H1 (cell line): ENCODE results near the gene SLC20A1. TPM values are rescaled to one million over a fixed set of nuclear protein-coding genes. Genes with fewer than 3 reads are reported as not detected.

Experiments used
- CTCF ChIA-PET: fragments of 300-600 bp; sonication (Branson Sonifier 250); formaldehyde crosslinking; loops from one replicate; lab custom pipeline; 2021; ENCODE audit not compliant: partially characterized antibody; lab: Charles Lee
- POLR2A ChIA-PET: fragments of 300-600 bp; sonication (Branson Sonifier 250); formaldehyde crosslinking; loops from one replicate; lab custom pipeline; 2021; ENCODE audit warnings: inconsistent platforms; ENCODE audit not compliant: partially characterized antibody; lab: Charles Lee
- DNase-seq, 2 experiments: peaks; one replicate each; pipeline versions ENCODE4 v3.0.0 to v3.0.0-alpha.2; 2010 to 2022; ENCODE audit warnings: low spot score in 2 of 2, low read depth in 1 of 2, mixed read lengths in 1 of 2
- FAIRE-seq: peaks from 2 replicates; lab custom pipeline; 2011; peaks lifted over from hg19 to GRCh38; lab: Jason Lieb, UNC
- H2AFZ ChIP-seq: 2 replicates; pipeline ENCODE4 v1.8.1; 2012; ENCODE audit warnings: low read length, inconsistent platforms
- H2AK5ac ChIP-seq: 2 replicates; pipeline ENCODE4 v1.6.1; 2013; ENCODE audit warnings: low read depth, low read length
- H2BK120ac ChIP-seq: replicated peaks from 2 replicates; pipeline ENCODE3; 2013; ENCODE audit warnings: low read depth, low read length, inconsistent platforms
- H2BK12ac ChIP-seq: 2 replicates; pipeline ENCODE4 v1.6.1; 2013; ENCODE audit warnings: low read depth, low read length
- H2BK15ac ChIP-seq: 2 replicates; pipeline ENCODE4 v1.6.1; 2013; ENCODE audit warnings: low read length
- H2BK20ac ChIP-seq: 2 replicates; pipeline ENCODE4 v1.6.1; 2013; ENCODE audit warnings: low read length
- H2BK5ac ChIP-seq: 2 replicates; pipeline ENCODE4 v1.6.1; 2013; ENCODE audit warnings: low read depth, low read length
- H3K14ac ChIP-seq: 2 replicates; pipeline ENCODE4 v1.6.1; 2013; ENCODE audit warnings: inconsistent platforms; ENCODE audit not compliant: insufficient read length
- H3K18ac ChIP-seq: 2 replicates; pipeline ENCODE4 v1.6.1; 2013; ENCODE audit warnings: low read length; ENCODE audit errors: extremely low read depth
- H3K23ac ChIP-seq: 2 replicates; pipeline ENCODE4 v1.6.1; 2013; ENCODE audit warnings: inconsistent platforms; ENCODE audit not compliant: insufficient read length
- H3K23me2 ChIP-seq: 2 replicates; pipeline ENCODE4 v1.6.1; 2013; ENCODE audit warnings: low read depth, low read length
- H3K27ac ChIP-seq: 2 replicates; pipeline ENCODE4 v1.6.1; 2011; ENCODE audit warnings: low read depth, low read length, inconsistent platforms
- H3K27me3 ChIP-seq, 4 experiments: replicated peaks in 1 of 4; 1 replicate in 1 of 4; 2 replicates in 3 of 4; pipeline versions ENCODE4 v1.6.1 to v1.8.1; 2011 to 2013; ENCODE audit warnings: low read length in 3 of 4, mild to moderate bottlenecking in 3 of 4, inconsistent platforms in 2 of 4, mixed read lengths in 2 of 4, moderate library complexity in 1 of 4; ENCODE audit not compliant: control insufficient read depth in 3 of 4, insufficient read depth in 3 of 4; ENCODE audit errors: extremely low read depth in 1 of 4
- H3K36me3 ChIP-seq, 4 experiments: 2 replicates each; pipeline versions ENCODE4 v1.6.1 to v1.8.1; 2011 to 2013; ENCODE audit warnings: mild to moderate bottlenecking in 4 of 4, low read length in 3 of 4, moderate library complexity in 2 of 4, control low read depth in 1 of 4, inconsistent platforms in 1 of 4; ENCODE audit not compliant: insufficient read depth in 4 of 4, control insufficient read depth in 2 of 4
- H3K4ac ChIP-seq: replicated peaks from 2 replicates; pipeline ENCODE3; 2013; ENCODE audit warnings: low read length, low read depth, mixed read lengths, inconsistent platforms; ENCODE audit not compliant: insufficient read length
- H3K4me1 ChIP-seq, 4 experiments: replicated peaks in 1 of 4; 1 replicate in 1 of 4; 2 replicates in 3 of 4; pipeline versions ENCODE4 v1.6.1 to v1.8.1; 2011 to 2013; ENCODE audit warnings: low read length in 3 of 4, inconsistent platforms in 2 of 4, mixed read lengths in 1 of 4; ENCODE audit not compliant: insufficient read depth in 4 of 4, control insufficient read depth in 3 of 4
- H3K4me2 ChIP-seq, 2 experiments: 2 replicates each; pipeline versions ENCODE4 v1.6.1 to v1.8.1; 2011 to 2013; ENCODE audit warnings: low read depth in 2 of 2, low read length in 2 of 2, control low read depth in 1 of 2, inconsistent platforms in 1 of 2, mild to moderate bottlenecking in 1 of 2; ENCODE audit not compliant: insufficient read depth in 1 of 2
- H3K4me3 ChIP-seq, 4 experiments: fragments of 200-600, 300-600 bp in 1 of 4; sonication (generic), shearing (Covaris generic), sonication (Bioruptor Twin) in 1 of 4; 2 replicates each; pipeline versions ENCODE4 v1.5.1 to v1.8.1; 2011 to 2016; ENCODE audit warnings: low read length in 4 of 4, low read depth in 3 of 4, control low read depth in 2 of 4, inconsistent platforms in 2 of 4, mild to moderate bottlenecking in 2 of 4, mixed read lengths in 1 of 4, moderate library complexity in 1 of 4; ENCODE audit not compliant: insufficient read depth in 2 of 4; ENCODE audit errors: extremely low read depth in 1 of 4
- H3K56ac ChIP-seq: replicated peaks from 2 replicates; pipeline ENCODE3; 2013; ENCODE audit warnings: low read depth, mild to moderate bottlenecking, mixed read lengths, low read length, inconsistent platforms; ENCODE audit not compliant: insufficient read length
- H3K79me1 ChIP-seq: 2 replicates; pipeline ENCODE4 v1.6.1; 2013; ENCODE audit warnings: low read depth, low read length, control low read depth
- H3K79me2 ChIP-seq, 2 experiments: 2 replicates each; pipeline versions ENCODE4 v1.6.1 to v1.8.1; 2012 to 2013; ENCODE audit warnings: low read length in 2 of 2, mild to moderate bottlenecking in 2 of 2, inconsistent platforms in 1 of 2; ENCODE audit not compliant: insufficient read depth in 2 of 2, control insufficient read depth in 1 of 2
- H3K9ac ChIP-seq, 4 experiments: replicated peaks in 1 of 4; 1 replicate in 1 of 4; 2 replicates in 3 of 4; pipeline versions ENCODE4 v1.6.1 to v1.8.1; 2011 to 2013; ENCODE audit warnings: low read depth in 3 of 4, low read length in 3 of 4, control low read depth in 2 of 4, mild to moderate bottlenecking in 2 of 4, moderate library complexity in 2 of 4, inconsistent platforms in 1 of 4; ENCODE audit errors: extremely low read depth in 1 of 4
- H3K9me3 ChIP-seq, 2 experiments: 2 replicates each; pipeline versions ENCODE4 v1.6.1 to v1.8.1; 2012 to 2013; ENCODE audit warnings: mild to moderate bottlenecking in 2 of 2, moderate library complexity in 2 of 2, control low read depth in 1 of 2, inconsistent platforms in 1 of 2, low read depth in 1 of 2, low read length in 1 of 2, mixed read lengths in 1 of 2; ENCODE audit not compliant: insufficient read depth in 2 of 2
- H4K20me1 ChIP-seq, 2 experiments: replicated peaks in 1 of 2; 2 replicates each; pipeline versions ENCODE3 to v1.8.1; 2011 to 2013; ENCODE audit warnings: inconsistent platforms in 2 of 2, low read length in 2 of 2, mild to moderate bottlenecking in 1 of 2; ENCODE audit not compliant: insufficient read depth in 2 of 2, control insufficient read depth in 1 of 2
- H4K5ac ChIP-seq: 2 replicates; pipeline ENCODE4 v1.6.1; 2013; ENCODE audit warnings: low read length, low read depth, mixed read lengths, inconsistent platforms; ENCODE audit not compliant: insufficient read length
- H4K8ac ChIP-seq: 2 replicates; pipeline ENCODE4 v1.8.0; 2013; ENCODE audit warnings: mild to moderate bottlenecking, moderate library complexity, low read length, inconsistent platforms; ENCODE audit not compliant: insufficient read depth; ENCODE audit errors: extremely low read depth
- H4K91ac ChIP-seq: replicated peaks from 2 replicates; pipeline ENCODE3; 2013; ENCODE audit warnings: low read length, mixed read lengths, inconsistent platforms; ENCODE audit not compliant: insufficient read length
- BACH1 ChIP-seq: IDR thresholded peaks from 2 replicates; pipeline ENCODE4 v1.6.1; 2012; ENCODE audit warnings: low read length, improper control_type of control experiment
- CEBPB ChIP-seq: IDR thresholded peaks from 2 replicates; pipeline ENCODE4 v1.6.1; 2012; ENCODE audit warnings: low read depth, low read length
- CREB1 ChIP-seq: IDR thresholded peaks from 2 replicates; pipeline ENCODE4 v1.6.1; 2012; ENCODE audit warnings: inconsistent platforms
- GABPA ChIP-seq: IDR thresholded peaks from 2 replicates; pipeline ENCODE4 v1.6.1; 2011; ENCODE audit warnings: mild to moderate bottlenecking, low read length, moderate library complexity, borderline replicate concordance; ENCODE audit not compliant: insufficient read depth
- JUND ChIP-seq: IDR thresholded peaks from 2 replicates; pipeline ENCODE4 v1.6.1; 2011; ENCODE audit warnings: mild to moderate bottlenecking, improper control_type of control experiment, low read length
- KDM1A ChIP-seq: fragments of 200-600, 300-600 bp; sonication (generic); IDR thresholded peaks from 2 replicates; pipeline ENCODE4 v1.7.1; 2016; ENCODE audit warnings: mild to moderate bottlenecking, low read length, borderline replicate concordance
- MAFK ChIP-seq: IDR thresholded peaks from 2 replicates; pipeline ENCODE4 v1.6.1; 2012; ENCODE audit warnings: low read depth, mild to moderate bottlenecking, improper control_type of control experiment, low read length
- POLR2AphosphoS5 ChIP-seq: IDR thresholded peaks from 2 replicates; pipeline ENCODE4 v1.6.1; 2011; ENCODE audit warnings: low read depth, low read length
- RXRA ChIP-seq: IDR thresholded peaks from 2 replicates; pipeline ENCODE4 v1.6.1; 2011; ENCODE audit warnings: low read depth, mild to moderate bottlenecking, low read length, moderate library complexity; ENCODE audit not compliant: insufficient read depth
- SRF ChIP-seq: IDR thresholded peaks from 2 replicates; pipeline ENCODE4 v1.6.1; 2011; ENCODE audit warnings: mild to moderate bottlenecking, low read depth, low read length, moderate library complexity
- TAF1 ChIP-seq: IDR thresholded peaks from 2 replicates; pipeline ENCODE4 v1.6.1; 2011; ENCODE audit warnings: mild to moderate bottlenecking, low read depth, low read length
- TEAD4 ChIP-seq: IDR thresholded peaks from 2 replicates; pipeline ENCODE4 v1.6.1; 2012; ENCODE audit warnings: low read depth, low read length, inconsistent platforms, mixed read lengths
- WGBS, 2 experiments: shearing (Covaris generic) in 1 of 2; methylation state at CpG; one replicate each; pipeline versions ENCODE4 v1.1.6 to v1.1.7; 2013 to 2015; ENCODE audit warnings: low lambda C conversion rate in 2 of 2, mixed read lengths in 2 of 2, inconsistent platforms in 1 of 2, low coverage in 1 of 2, missing lambda C conversion rate in 1 of 2; ENCODE audit not compliant: insufficient replicate concordance in 2 of 2, insufficient coverage in 1 of 2, insufficient read length in 1 of 2; ENCODE audit errors: extremely low coverage in 1 of 2, missing lambda C conversion rate in 1 of 2; 5-methylcytosine and 5-hydroxymethylcytosine counted together
- polyA plus RNA-seq, 7 experiments: library from polyadenylated mRNA; depleted of rRNA in 3 of 7; stranded (reverse) in 5 of 7; unstranded in 2 of 7; fragments of >200 nt in 5 of 7; fragments of 200-250 nt in 2 of 7; gene quantifications; 1 replicate in 5 of 7; 2 replicates in 1 of 7; 4 replicates in 1 of 7; pipeline versions ENCODE4 v1.2.1 to v1.2.3, GENCODE V29; 2011 to 2013; ENCODE audit warnings: missing spikeins in 2 of 7, mixed read lengths in 2 of 7
- total RNA-seq: library from RNA; stranded (reverse); fragmentation: NEBNext Ultra II Directional; extraction: Animal tissue kit (Norgen Biotek cat#: 25700); gene quantifications from 2 replicates; pipeline ENCODE4 v1.2.1, GENCODE V29; 2021

SLC20A1 gene
- total and polyA plus RNA-seq, 2 of the 8 experiments (the other 6 are each of a cell fraction or from before 2014, with no cell fraction given): 42.6 to 105 TPM

DNA sequence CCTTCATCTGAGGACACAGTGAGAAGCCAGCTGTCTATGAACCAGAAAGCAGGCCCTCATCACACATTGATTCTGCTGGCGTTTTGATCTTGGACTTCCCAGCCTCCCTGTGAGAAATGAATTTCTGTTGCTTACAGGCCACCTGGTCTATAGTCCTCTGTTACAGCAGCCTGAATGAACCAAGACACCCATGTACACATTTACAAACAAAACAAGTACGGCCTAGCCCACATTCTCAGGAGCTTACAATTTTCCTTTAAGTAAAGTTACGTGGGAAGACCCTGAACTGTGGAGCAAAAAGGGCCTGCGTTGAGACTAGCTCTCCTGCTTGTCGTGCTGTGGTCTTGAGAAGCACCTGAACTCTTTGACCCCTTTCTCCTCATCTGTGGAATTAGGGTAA lies 12.0 kb upstream of the SLC20A1 start:
- Histone ChIP-seq H3K36me3 (no peaks in the 10 kb centered on the region), H3K4me3 (no peak overlapping the region), H4K8ac (0 out of 2 replicates have a peak overlapping the region, but pooled peaks have one; percentile 3), H3K4ac (no peak overlapping the region), H3K79me2 (no peaks in the 10 kb centered on the region), H4K20me1 (no peaks in the 10 kb centered on the region), H2AFZ (no peak overlapping the region), H2BK120ac (no peak overlapping the region), H3K27ac (no peak overlapping the region), H3K14ac (no peak overlapping the region), H3K23me2 (no peaks in the 10 kb centered on the region; the same call in 1 of the 2 replicates), H3K23ac (no peak overlapping the region), H2BK20ac (no peak overlapping the region), H3K4me1 (peaks cover 0 to 10% (median 6%) of the 10 kb centered on the region in 4 experiments; a peak in 4 of 7 replicates), H4K5ac (no peak overlapping the region), H3K27me3 (no peaks in the 10 kb centered on the region), H2BK15ac (no peak overlapping the region), H4K91ac (no peak overlapping the region), H3K9ac (no peak overlapping the region), H3K4me2 (no peak overlapping the region), H3K9me3 (no peaks in the 10 kb centered on the region), H3K18ac (no peak overlapping the region), H2BK12ac (no peak overlapping the region), H3K79me1 (no peaks in the 10 kb centered on the region; the same call in 1 of the 2 replicates), H3K56ac (no peak overlapping the region), H2AK5ac (no peak overlapping the region), H2BK5ac (no peak overlapping the region)
- no peak for TF ChIP-seq CEBPB
- no peak for TF ChIP-seq GABPA
- no peak for TF ChIP-seq BACH1
- TF ChIP-seq JUND: no peak
- no peak for TF ChIP-seq CREB1
- TF ChIP-seq POLR2AphosphoS5: no peak
- TF ChIP-seq MAFK: no peak
- TF ChIP-seq TEAD4: no peak
- no peak for TF ChIP-seq RXRA
- no peak for TF ChIP-seq TAF1
- TF ChIP-seq SRF: no peak
- no peak for TF ChIP-seq KDM1A
- FAIRE-seq (no peak), DNase-seq (no peak)
- ChIA-PET POLR2A (interaction anchor here (0.7 to 5.9 kb wide), 4 partner anchors 13 to 515 kb away, joined by 3 to 40 read pairs (median 3); partner anchors contain the start of gene SLC20A1), CTCF (interaction anchor here (0.6 to 5.6 kb wide), 9 partner anchors 12 to 104 kb away, joined by 3 to 32 read pairs (median 3); partner anchors contain the start of genes NT5DC4 and SLC20A1)
- WGBS, 2 experiments: 89% methylated on average over 5 of the region's 5 CpGs; no CpG with 5 or more reads in 1 of the 2 experiments
